NCI-H1436 (cell line): Measurements from ENCODE around the gene TSPEAR.
"Not testable (repeated sequence)": the region's sequence is repeated elsewhere in the genome, so short reads cannot be mapped to it uniquely, and the experiment has no call there.

Source experiments
- DNase-seq: peaks from one replicate; lab custom pipeline; 2025; lab: John Stamatoyannopoulos, UW

TSPEAR gene

DNA sequence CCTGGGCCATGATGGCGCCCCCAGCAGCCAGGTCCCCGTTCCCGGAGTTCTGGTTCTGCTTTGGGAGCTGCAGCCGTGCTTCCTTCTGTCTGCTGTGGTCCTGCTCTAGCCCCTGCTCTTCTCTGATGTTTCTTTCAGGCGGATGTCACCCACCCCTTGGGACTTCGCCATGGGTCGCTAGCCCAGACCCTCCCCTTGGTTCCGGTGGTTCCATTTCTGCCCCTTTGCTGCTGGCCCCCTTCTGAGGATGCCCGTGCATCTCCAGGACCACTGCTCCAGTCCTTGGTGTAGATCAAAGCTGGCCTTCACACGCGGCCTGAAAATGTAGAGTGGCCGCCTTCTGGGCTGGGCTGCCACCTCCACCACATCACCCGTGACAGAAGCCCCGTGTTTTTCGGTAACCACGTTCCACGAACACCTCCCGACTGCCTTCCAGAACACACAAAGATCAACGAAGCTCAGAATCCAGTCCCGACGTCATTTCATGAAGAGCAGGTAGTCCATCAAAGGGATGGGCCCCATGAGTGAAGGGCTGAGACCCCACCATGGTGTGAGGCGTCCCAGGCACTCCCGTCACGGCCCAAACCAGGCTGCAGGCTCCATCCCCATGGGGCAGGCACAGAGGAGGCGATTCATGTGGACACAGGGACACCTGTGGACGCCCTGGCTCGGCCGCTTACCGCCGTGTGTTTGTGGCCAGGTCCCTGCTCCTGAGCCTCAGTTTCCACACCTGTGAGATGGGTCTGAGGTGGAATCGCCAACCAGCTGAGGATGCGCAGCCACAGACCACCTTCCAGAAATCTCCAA, 195.8 kb downstream of the TSPEAR start:
- DNase-seq = no peak

DNA sequence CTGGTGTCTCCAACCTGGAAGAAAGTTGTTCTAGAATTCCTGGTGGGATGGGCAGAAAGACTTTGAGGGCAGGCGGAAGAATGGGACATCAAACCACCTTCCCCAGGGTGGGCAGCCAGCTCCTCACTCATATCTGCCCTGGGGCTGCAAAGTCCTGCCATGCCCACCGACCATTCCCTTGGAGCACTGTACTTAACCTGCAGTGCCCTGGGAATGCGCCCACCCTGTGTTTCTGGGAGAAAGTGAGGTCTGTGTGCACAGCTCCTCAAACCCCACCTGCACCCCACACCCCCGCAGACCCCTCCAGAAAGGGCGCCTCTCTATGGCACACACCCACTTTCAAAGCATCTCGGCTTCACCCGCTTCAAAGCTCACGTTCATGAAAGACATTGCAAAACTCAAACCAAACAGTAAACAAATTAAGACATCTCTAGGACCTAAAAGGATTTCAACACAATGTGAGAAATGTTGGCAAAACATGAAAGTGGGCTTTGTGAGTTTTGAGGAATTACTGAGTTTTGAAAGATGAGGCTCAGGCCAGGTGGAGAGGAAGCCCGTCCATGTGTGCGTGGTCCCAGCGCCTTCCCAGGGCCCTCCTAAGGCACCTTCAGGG, 196.5 kb downstream of the TSPEAR start:
- DNase-seq = no peak

DNA sequence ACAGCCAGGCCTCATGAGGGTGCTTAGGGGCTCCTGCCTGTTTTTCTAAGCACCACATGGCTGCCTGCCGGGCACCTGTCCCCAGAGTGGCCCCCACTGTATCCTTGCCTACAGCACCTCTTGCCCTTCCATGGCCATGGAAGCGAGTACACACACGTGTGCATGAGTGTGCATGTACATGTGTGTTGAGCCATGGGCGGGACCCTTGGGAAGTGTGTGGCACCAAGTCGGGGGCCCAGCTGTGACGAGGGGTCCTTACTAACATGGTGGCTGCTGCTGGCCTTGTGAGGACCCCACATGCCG, 197.2 kb downstream of the TSPEAR start:
- no peak for DNase-seq

DNA sequence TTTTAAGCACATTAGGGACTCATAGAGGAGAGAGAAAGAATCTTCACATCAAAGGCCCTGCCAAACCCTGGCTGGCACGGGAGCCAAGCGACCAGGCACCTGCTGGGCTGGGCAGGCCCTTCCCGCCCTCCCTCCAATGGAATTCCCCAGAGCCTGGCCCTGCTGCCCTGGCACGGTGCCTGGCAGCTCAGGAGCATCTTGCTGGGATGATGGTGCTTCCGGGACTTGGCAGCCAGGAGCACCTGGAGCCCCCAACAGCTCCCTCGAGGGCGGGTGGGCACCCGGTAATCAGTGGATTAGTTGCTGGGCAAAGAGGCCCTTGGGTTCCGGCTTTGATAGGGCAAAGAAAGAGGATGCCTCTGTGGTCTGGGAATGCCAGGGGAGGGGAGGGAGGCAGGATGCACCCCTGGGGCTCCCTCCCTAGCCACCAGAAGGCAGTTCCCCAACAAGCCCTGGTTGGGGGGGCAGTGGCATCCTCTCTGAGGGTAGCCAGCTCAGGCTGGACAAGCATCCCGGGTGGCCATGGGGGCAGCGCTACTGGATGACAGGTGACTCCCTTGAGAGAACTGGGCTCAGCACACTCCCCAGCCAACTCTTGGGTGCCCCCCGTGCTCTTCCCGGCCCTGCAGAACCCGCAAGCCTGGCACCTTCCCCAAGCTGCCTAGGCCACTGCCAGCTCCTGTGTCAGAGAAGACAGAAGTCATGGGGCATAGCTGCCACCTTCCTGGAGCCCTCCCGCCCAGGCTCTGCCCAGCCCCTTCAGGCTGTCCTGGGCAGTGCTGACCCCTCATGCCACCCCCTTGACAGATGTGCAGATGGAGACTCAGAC, 197.8 kb downstream of the TSPEAR start:
- peak; percentile 65 for DNase-seq

DNA sequence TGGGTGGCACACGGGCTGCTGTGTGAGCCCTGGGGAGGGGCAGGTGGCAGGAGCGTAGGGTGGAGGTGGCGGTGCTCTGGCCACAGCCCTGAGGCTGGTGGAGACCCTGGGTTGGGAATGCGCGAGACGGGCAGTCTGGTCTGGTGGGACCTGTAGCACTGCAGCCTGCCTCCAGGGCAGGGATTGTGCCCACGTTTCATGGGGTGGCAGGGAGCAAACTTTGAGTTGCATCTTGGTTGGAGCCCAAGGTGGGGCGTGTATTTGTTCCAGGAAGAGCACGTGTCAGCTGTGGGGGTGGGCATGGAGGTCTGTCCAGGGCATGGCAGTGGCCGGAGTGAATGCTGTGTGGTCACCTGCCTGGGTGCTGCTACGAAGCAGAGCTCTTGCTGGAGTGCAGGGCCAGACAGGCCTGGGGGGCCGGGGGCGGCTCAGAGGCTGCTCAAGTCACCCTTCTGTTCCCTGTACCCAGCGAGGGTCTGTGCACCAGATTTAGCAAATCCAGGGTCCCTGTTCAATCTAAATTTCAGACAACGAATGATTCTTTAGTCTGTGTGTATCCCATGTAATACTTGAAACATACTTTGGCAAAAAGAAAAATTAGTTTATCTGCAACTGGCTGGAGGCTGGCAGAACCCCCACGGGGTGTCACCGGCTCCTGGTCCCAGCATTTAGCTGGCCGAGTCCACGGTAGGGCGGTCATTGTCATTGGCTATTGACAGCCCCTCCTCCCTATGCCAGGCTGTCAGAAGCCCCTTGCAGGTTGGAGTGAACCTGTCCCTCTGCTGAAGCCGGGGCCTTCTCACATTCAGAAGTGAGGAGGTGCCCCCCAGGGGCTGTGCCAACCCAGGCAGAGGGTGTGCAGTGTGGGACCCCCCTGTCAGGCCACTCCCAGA, 198.6 kb downstream of the TSPEAR start:
- DNase-seq = no peak

DNA sequence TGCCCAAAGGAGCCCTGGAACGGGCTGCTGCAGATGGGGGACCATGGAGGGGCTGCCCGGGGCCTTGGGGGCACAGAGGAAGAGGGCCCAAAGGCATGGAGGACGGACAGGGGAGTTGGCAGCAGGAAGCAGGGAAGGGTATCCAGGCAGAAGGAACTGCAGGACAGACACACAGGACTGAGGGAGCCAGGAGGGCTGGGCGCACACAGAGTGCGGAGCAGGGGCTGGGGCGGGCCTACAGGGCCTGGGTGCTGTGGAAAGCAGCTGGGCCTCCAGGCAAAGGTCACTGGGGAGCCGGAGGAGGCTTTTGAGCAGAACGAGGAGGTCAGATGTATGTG, 199.5 kb downstream of the TSPEAR start:
- DNase-seq = no peak

DNA sequence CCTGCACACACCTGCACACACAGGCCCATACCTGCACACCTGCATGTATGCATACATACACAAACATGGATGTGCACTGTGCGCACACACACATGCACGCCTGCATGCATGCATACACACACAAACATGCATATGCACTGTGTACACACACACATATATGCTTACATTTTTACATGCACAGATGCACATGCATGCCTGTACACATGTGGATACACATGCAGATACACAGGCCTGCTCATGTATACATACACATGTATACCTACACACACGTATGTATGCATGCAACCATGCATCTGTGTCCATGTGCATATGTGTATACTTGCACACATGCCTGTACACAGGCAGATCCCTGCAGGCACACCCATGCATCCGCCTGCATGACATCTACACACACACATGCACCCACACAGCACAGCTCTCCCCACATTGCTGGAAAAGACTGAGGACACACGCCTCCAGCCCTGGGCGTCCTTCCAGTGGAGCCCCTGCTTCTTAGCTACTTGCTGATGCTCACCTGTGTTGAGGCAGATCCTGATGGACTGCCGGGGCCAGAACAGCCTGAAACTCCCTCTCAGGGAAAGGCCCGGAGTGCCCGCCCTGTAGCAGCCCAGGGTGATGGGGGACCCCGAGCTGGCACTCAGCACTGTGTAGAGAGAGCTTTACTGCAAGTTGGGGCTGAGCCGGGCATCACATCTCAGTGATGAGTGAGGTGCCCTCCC, 200.0 kb downstream of the TSPEAR start:
- DNase-seq = no peak

DNA sequence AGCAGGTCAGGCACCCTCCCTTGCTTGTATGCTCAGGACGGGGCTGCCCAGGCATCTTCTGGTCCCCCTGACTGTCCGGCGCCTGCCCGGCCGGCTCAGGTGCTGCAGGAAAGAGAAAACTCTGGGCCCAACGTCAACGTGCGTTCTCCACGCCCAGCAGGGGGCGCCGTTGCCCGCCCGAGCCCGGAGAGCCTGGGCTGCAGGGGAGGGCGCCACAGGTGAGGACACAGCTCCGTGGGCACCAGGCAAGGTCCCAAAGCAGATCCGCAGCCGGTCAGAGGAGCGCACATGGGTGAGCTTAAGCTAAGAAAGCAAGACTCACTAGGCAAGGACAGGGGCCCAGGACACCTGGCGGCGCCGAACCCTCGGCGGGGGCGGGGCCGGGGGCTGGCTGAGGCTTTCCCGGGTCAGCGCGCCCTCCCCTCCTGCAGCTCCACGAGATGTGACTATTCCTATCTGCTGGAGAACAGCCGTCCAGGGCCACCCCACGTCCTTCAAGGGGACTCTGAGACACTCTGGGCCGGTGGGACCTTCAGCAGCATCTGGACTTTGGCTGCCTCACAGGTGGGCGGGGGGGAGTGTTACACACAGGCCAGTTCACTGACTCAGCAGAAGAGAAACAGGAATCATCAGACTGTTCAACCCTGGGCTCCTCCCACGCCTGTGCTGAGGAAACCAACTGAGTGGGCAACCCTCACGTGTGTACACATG, 200.7 kb downstream of the TSPEAR start:
- peak; percentile 76 for DNase-seq

DNA sequence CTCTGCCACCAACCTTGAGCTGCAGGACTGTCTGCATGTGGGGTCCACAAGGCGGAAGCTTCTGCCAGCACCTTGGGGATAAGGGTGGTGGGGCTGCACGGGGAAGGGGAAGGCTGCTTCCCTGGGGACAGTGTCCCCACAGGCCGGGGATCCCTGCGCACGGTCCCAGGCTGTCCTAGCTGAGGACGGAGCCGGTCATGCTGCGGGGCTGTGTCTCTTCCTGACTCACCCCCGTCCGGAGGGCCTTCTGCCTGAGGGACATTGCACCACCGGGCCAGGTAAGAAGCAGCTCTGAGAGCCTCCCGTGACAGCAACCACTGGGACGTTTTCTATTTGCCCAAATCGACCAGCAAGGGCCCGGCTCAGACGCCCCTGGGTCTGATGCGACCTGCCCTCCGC, 201.3 kb downstream of the TSPEAR start:
- no peak for DNase-seq

DNA sequence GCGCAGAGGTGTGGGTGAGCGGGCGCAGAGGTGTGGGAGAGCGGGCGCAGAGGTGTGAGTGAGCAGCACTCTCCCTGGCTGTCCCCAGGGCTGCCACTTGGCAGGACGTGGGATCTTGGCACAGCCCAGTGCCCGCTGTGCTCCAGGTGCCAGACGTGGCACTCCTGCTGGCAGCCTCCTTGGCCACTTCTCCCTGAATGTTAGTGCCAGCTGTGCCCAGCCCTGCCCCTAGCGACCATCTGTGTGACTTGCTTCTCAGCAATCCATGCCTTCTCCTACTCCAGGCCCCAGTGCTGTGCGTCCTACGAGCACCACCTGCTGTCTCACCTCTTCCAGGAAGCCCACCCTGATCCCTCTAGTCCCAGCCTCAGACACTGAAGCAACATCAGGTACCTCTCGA, 201.8 kb downstream of the TSPEAR start:
- no peak for DNase-seq

DNA sequence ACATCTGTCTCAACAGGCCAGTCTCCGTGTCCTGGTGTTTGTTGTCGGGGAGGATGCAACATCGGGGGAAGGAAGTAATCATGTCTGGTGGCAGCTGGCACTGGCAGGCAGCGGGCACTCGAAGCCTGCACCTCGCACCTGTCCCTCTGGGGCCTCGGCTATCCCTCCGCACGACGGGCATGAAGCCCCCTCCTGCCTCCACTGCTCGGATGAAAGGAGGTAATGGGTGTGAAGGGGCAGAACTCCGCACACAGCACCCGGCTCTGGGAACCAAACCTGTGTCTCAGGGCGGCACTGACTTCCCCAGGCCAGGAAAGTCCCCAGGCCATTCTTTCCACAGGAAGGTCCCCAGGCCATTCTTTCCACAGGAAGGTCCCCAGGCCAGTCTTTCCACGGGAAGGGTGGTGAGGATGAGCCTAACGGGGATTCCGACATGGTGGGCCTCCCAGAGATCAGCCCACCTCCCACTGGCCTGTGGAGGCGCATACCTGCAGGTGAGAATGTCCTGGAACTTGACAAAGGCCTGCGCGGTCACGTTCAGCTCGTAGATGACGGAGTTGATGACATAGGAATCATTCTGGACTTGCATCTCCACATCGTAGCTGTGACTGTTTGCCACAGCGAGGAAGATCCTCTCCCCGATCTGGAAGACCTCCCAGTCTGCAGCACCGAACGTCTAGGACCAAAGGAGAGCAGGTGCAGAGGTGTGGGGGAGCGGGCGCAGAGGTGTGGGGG, 202.5 kb downstream of the TSPEAR start:
- DNase-seq = no peak

DNA sequence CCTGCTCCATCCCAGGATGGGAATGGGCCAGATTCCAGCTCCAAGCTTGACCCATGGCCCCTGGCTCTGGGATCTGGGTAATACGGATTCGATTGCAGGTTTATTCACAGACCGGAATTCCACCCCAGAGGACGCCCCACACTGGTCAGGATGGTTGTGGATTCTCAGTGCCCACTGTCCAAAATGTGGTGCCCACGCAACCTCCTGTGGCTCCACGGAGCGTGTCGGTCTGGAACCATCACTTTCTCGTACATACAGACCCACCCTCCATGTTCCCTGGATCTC, 203.0 kb downstream of the TSPEAR start:
- DNase-seq = no peak

DNA sequence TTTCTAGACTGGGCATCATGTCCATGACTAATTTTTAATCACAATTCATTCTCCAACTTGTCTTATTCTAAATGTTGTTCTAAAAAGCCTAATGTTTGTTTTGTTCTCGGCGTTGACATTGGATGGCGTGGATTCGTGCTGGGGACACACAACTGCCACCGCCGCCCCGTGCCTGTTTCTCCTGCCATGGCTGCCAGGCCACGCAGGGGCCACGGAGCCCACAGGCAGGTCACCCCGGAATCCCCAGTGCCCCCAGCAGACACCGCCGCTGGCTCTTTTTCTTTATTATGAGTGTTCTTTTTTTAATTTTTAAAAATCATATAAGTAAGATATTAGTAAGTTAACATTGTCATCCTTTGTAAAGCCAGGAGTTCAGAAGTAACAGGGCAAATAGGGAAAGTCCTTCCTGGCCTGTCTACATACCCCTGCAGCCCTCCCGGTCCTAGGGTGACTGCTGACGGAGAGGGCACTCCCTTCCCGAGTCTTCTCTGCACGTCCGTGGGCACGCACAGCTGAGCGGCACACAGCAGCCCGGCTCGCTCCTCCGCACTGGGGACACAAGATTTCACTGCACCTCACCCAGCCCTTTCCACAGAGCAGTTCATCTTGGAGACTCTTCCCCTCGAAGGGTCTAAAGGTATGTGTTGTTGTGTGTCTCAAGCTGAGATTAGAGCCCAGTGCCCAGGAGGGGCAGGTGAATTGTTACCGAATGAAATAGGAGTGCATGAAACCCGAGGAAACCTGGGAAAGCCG, 203.5 kb downstream of the TSPEAR start:
- no peak for DNase-seq

DNA sequence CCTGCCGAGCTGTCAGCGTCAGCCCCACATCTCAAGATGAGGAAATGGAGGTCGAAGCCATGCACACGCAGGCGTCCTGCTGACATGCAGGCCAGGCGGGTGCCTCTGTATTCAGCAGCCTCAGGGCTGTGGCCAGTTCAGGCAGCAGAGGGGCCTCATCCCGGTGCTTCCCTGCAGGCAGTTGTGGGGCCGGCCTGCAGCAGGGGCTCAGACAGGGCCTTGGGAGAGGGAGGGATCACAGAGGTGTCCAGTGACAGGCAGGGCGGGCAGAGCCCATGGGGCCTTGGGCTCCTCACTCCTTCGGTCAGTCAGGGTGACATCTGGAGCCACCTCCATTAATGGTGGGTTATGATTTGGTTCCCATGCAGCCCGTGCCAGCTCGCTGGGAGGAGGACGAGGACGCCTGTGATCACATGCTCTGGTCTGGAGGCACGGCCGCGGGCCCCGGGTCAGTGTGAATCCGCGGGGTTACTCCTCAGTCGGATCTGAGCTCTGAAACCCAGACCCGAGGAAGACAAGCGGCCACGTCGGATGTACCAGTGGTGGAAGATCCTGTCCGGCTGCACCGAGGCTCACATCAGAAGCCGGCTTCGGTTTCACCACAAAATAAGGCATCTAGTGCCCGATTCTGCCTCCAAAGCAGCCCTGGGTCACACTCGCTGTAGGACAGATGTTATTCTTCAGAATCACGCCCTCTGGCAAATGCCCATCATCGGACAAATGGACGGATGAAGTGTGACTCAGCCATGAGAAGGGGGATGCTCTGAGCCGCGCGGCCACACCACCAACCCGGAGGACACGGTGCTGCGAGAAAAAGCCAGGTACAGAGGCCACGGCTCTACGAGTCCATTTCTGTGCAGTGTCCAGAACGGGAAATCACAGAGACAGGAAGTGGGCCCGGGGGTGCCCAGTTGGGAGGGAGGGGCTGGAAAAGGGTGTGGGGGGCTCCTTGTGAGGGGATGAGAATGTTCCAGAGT, 204.8 kb downstream of the TSPEAR start:
- no peak for DNase-seq

DNA sequence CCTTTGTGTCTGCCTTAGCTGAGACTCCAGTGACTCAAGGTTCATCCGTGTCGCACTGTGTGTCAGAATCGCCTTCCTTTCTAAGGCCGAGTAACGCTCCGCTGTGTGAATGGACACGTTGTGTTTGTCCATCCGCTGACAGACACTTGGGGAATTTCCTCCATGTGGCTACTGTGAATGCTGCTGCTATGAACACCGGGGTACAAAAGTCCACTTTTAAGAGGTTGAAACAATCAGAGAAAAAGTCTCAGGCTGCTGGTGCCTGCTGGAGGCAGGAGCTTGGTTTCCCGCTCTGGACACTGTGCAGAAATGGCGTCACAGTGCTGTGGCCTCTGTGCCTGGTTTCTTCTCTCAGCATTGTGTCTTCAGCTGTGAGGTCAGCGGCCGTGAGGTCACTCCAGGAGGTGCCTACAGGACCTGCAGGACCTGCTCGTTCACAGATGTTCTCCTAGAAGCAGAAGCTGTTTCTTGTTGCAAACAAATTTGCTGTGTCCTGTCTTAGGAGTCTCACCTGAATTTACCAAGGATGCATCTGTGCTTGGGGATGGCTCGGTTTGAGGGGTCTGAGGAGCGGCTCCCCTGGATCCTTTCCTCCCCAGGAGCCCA, 205.6 kb downstream of the TSPEAR start:
- DNase-seq = no peak

DNA sequence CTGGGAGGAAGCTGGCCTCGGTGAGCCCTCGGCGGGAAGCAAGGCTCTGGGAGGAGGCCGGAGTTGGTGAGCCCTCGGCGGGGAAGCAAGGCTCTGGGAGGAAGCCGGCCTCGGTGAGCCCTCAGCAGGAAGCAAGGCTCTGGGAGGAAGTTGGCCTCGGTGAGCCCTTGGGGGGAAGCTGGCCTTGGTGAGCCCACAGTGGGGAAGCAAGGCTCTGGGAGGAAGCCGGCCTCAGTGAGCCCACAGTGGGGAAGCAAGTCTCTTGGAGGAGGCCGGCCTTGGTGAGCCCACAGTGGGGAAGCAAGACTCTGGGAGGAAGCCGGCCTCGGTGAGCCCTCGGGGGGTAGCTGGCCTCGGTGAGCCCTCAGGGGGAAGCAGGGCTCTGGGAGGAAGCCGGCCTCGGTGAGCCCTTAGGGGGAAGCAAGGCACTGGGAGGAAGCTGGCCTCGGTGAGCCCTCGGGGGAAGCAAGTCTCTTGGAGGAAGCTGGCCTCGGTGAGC, 207.4 kb downstream of the TSPEAR start:
- no peak for DNase-seq

DNA sequence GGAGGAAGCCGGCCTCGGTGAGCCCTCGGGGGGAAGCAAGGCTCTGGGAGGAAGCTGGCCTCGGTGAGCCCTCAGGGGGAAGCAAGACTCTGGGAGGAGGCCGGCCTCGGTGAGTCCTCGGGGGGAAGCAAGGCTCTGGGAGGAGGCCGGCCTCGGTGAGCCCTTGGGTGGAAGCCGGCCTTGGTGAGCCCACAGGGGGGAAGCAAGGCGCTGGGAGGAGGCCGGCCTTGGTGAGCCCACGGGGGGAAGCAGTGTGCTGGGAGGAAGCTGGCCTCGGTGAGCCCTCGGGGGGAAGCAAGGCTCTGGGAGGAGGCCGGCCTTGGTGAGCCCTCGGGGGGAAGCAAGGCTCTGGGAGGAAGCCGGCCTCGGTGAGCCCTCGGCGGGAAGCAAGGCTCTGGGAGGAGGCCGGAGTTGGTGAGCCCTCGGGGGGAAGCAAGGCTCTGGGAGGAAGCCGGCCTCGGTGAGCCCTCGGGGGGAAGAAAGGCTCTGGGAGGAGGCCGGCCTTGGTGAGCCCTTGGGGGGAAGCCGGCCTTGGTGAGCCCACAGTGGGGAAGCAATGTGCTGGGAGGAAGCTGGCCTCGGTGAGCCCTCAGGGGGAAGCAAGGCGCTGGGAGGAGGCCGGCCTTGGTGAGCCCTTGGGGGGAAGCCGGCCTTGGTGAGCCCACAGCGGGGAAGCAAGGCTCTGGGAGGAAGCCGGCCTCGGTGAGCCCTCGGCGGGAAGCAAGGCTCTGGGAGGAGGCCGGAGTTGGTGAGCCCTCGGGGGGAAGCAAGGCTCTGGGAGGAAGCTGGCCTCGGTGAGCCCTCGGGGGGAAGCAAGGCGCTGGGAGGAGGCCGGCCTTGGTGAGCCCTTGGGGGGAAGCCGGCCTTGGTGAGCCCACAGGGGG, 208.1 kb downstream of the TSPEAR start:
- DNase-seq = not testable (repeated sequence)
